OCI-LY1 (cell line): ENCODE data around the gene TWSG1.

Source experiments
- H2AFZ ChIP-seq: fragments of 200-600 bp; sonication (generic), shearing (Covaris generic); 2 replicates; pipeline ENCODE4 v1.6.0; 2014; ENCODE audit warnings: antibody characterized with exemption, mild to moderate bottlenecking, low read length
- H3F3A ChIP-seq: fragments of 200-600 bp; sonication (generic), shearing (Covaris generic); 2 replicates; pipeline ENCODE4 v1.6.0; 2014; ENCODE audit warnings: mild to moderate bottlenecking, antibody characterized with exemption, low read length, moderate library complexity; ENCODE audit not compliant: insufficient read depth
- H3K27ac ChIP-seq: fragments of 200-600 bp; sonication (generic); 2 replicates; pipeline ENCODE4 v1.5.1; 2014; ENCODE audit warnings: low read length, mixed run types, mild to moderate bottlenecking, low read depth; ENCODE audit not compliant: poor library complexity, severe bottlenecking
- H3K27me3 ChIP-seq: fragments of 200-600 bp; sonication (generic); 2 replicates; pipeline ENCODE4 v1.6.0; 2014; ENCODE audit warnings: antibody characterized with exemption, mild to moderate bottlenecking, low read length, moderate library complexity; ENCODE audit not compliant: insufficient read depth
- H3K36me3 ChIP-seq: fragments of 200-600 bp; sonication (generic); 2 replicates; pipeline ENCODE4 v1.6.1; 2014; ENCODE audit warnings: mild to moderate bottlenecking, antibody characterized with exemption, low read length, moderate library complexity, mixed read lengths; ENCODE audit not compliant: insufficient read depth
- H3K4me1 ChIP-seq: fragments of 200-600 bp; sonication (generic); 2 replicates; pipeline ENCODE4 v1.5.1; 2014; ENCODE audit warnings: mild to moderate bottlenecking, low read length, moderate library complexity; ENCODE audit not compliant: insufficient read depth, severe bottlenecking
- H3K4me2 ChIP-seq: fragments of 200-600 bp; sonication (generic), shearing (Covaris generic); 2 replicates; pipeline ENCODE4 v1.6.1; 2014; ENCODE audit warnings: low read length
- H3K4me3 ChIP-seq: fragments of 200-600 bp; sonication (generic); 2 replicates; pipeline ENCODE4 v1.5.1; 2014; ENCODE audit warnings: low read length, low read depth, mild to moderate bottlenecking, mixed read lengths; ENCODE audit not compliant: poor library complexity, severe bottlenecking
- H3K79me2 ChIP-seq: fragments of 200-600 bp; shearing (Covaris generic); 2 replicates; pipeline ENCODE4 v1.6.1; 2016; ENCODE audit warnings: mixed run types, low read length, mixed read lengths; ENCODE audit not compliant: insufficient read depth
- H3K9ac ChIP-seq: fragments of 200-600 bp; sonication (generic), shearing (Covaris generic); 2 replicates; pipeline ENCODE4 v1.6.1; 2014; ENCODE audit warnings: mild to moderate bottlenecking, low read length, mixed read lengths
- H3K9me2 ChIP-seq: fragments of 200-600 bp; sonication (generic), shearing (Covaris generic); 2 replicates; pipeline ENCODE4 v1.6.1; 2014; ENCODE audit warnings: low read depth, mild to moderate bottlenecking, low read length, mixed read lengths
- H3K9me3 ChIP-seq: fragments of 200-600 bp; shearing (Covaris generic); 2 replicates; pipeline ENCODE4 v1.6.1; 2014; ENCODE audit warnings: low read length, mixed read lengths
- H4K20me1 ChIP-seq: fragments of 200-600 bp; sonication (generic), shearing (Covaris generic); 2 replicates; pipeline ENCODE4 v1.6.0; 2016; ENCODE audit warnings: mild to moderate bottlenecking, low read length; ENCODE audit not compliant: insufficient read depth
- EZH2 ChIP-seq: fragments of 200-600 bp; sonication (generic), shearing (Covaris generic); IDR thresholded peaks from 2 replicates; pipeline ENCODE4 v1.8.0; 2017; ENCODE audit warnings: borderline replicate concordance, mixed run types, mild to moderate bottlenecking, antibody characterized with exemption, low read length, moderate library complexity, mixed read lengths
- TF ChIP-seq, protein P1 (sequence below): fragments of 200-600 bp; sonication (generic), shearing (Covaris generic); IDR thresholded peaks from 2 replicates; pipeline ENCODE4 v1.5.1; 2017; ENCODE audit warnings: mild to moderate bottlenecking, antibody characterized with exemption, low read length, moderate library complexity, mixed read lengths

TWSG1 gene

DNA sequence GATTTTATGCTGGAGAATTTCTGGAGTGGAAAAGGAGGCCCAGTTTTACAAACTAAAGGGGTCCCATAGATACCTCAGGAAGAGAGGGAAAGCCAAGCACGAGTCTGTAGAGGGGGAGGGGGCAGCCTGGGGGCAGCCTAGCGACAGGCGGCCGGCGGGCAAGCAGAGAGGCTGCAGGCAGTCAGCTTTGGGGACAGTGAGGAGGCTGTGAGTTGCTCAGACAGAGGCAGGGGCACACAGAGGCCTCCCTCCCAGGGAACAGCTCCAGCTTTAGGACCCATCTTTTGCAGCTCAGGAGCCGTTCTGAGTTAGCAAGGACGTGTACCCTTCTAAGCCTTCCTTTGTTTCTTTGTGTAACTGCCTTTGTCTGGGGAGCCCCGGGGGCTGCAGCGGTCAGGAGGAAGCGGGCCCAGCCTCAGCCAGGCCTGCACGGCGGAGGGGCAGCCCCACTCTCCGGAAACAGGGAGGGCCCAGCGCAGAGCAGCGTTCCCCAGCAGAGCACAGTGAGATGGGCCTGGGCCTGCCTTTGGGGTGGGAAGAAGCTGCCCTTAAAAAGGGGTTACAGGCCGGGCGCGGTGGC is 99.6 kb downstream of the TWSG1 start:
- Histone ChIP-seq H3K36me3 (no peaks in the 10 kb centered on the region), H2AFZ (no peak overlapping the region), H3K9ac (no peak overlapping the region), H3K9me2 (no peaks in the 10 kb centered on the region), H3K27ac (no peak overlapping the region), H3K27me3 (peaks cover 12% of the 10 kb centered on the region; the same call in 1 of the 2 replicates), H3K79me2 (no peaks in the 10 kb centered on the region), H4K20me1 (no peaks in the 10 kb centered on the region), H3F3A (no peaks in the 10 kb centered on the region), H3K4me3 (no peak overlapping the region), H3K4me1 (no peaks in the 10 kb centered on the region), H3K4me2 (no peak overlapping the region), H3K9me3 (peaks cover 12% of the 10 kb centered on the region)
- no peak for TF ChIP-seq EZH2
- TF ChIP-seq, protein P1, sequence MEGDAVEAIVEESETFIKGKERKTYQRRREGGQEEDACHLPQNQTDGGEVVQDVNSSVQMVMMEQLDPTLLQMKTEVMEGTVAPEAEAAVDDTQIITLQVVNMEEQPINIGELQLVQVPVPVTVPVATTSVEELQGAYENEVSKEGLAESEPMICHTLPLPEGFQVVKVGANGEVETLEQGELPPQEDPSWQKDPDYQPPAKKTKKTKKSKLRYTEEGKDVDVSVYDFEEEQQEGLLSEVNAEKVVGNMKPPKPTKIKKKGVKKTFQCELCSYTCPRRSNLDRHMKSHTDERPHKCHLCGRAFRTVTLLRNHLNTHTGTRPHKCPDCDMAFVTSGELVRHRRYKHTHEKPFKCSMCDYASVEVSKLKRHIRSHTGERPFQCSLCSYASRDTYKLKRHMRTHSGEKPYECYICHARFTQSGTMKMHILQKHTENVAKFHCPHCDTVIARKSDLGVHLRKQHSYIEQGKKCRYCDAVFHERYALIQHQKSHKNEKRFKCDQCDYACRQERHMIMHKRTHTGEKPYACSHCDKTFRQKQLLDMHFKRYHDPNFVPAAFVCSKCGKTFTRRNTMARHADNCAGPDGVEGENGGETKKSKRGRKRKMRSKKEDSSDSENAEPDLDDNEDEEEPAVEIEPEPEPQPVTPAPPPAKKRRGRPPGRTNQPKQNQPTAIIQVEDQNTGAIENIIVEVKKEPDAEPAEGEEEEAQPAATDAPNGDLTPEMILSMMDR: no peak

DNA sequence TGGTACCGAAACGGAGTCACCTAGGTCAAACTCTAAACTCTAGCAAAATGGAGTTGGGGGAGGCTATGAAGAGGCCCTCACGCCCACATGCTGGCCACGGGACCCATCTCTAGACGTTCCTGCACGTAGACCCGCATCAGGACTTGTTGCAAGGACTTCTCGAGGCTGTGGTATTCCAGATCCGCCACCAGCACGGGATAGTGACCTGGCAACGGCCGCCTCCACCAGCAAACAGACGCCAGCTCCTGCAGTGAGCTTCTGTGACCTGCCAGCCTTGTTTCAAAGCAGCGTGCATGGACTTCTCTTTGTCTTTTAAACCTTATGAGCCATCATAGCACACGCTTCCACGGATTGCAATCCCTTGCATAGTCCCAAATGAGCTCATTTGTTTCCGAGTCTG is 100.5 kb downstream of the TWSG1 start:
- Histone ChIP-seq H3K79me2 (no peaks in the 10 kb centered on the region), H3K4me2 (no peak overlapping the region), H3K27ac (no peak overlapping the region), H3K36me3 (no peaks in the 10 kb centered on the region), H3K9me3 (peaks cover 7% of the 10 kb centered on the region), H3K9ac (no peak overlapping the region), H3K9me2 (no peaks in the 10 kb centered on the region), H3K4me1 (no peaks in the 10 kb centered on the region), H3K4me3 (no peak overlapping the region), H3K27me3 (peaks cover 8% of the 10 kb centered on the region; the same call in 1 of the 2 replicates), H2AFZ (no peak overlapping the region), H3F3A (no peaks in the 10 kb centered on the region), H4K20me1 (no peaks in the 10 kb centered on the region)
- no peak for TF ChIP-seq EZH2
- TF ChIP-seq, protein P1: no peak

DNA sequence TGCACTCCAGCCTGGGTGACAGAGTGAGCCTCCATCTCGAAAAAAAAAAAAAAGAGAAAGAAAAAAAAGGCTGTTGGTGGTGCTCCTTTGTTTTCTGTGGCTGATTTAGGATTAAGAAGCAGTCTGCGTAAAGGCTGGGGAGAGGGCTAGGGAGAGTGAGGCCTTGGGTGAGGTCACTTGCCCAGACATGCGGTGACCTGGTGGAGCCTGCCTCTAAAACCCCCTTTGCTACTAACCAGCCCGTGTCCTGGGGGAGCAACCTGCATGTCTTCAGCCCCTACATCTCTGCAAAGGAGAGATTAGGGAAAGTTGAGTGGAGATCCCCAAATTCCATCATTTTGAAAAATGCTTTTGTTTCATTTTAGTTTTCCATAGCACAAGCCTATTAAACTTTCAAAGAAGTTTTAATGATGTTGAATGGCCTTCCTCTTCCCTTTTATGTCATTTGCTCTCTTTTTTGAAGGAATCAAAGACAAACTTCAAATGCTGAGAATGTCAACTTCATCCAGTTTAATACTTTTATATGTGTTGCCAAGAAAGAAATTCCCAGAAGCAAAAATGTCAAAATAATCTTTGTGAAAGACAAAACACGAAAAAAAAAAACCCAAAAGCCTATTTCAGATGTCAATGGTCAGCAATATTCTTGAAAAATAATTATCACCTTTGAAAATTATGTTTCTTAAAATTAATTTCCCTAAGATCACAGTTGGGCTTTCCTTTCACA is 101.8 kb downstream of the TWSG1 start:
- Histone ChIP-seq H3K4me1 (no peaks in the 10 kb centered on the region), H3K36me3 (no peaks in the 10 kb centered on the region), H3K4me3 (no peak overlapping the region), H3K4me2 (no peak overlapping the region), H3F3A (no peaks in the 10 kb centered on the region), H3K9me3 (no peaks in the 10 kb centered on the region), H3K79me2 (no peaks in the 10 kb centered on the region), H2AFZ (no peak overlapping the region), H3K9me2 (no peaks in the 10 kb centered on the region), H4K20me1 (no peaks in the 10 kb centered on the region), H3K9ac (no peak overlapping the region), H3K27me3 (0 out of 2 replicates have a peak, but pooled peaks cover 4% of the 10 kb centered on the region), H3K27ac (no peak overlapping the region)
- no peak for TF ChIP-seq EZH2
- TF ChIP-seq, protein P1: no peak
